GM18861 (cell line): ENCODE measurements around the gene PRDM5.
"Not testable (repeated sequence)": the region's sequence is repeated elsewhere in the genome, so short reads cannot be mapped to it uniquely, and the experiment has no call there.

Experiments used
- ATAC-seq: cut with Tn5 transposase; IDR thresholded peaks from one replicate; pipeline ENCODE4 v1.9.1; 2021; ENCODE audit not compliant: unreplicated experiment

PRDM5 gene

DNA sequence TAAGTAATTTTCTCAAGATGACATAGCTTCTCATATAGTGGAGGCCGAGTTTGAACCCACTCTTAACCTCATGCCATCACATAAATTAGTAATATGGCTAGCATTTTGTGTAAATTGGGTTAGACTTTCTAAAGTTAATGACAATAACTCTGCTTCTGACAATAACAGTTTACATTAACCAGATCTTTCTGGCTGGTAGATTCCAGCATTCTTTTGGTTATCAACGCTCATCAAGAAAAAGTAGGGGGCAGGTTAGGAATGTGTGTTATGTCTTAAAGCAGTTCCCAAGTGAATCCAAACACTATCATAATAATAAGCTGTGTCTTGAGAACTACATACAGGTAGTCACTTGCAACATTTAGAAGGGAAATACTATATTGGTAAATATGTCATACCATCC lies 162.5 kb downstream of the PRDM5 start:
- ATAC-seq, result no peak

GRCh38 chr4:120755864-120756263 lies 166.7 kb downstream of the PRDM5 start:
- no peak for ATAC-seq

- no peak for ATAC-seq
Observed at GRCh38 chr4:120754590-120754989, 167.9 kb downstream of the PRDM5 start.

GRCh38 chr4:120753854-120754253 lies 168.7 kb downstream of the PRDM5 start:
- no peak for ATAC-seq

GRCh38 chr4:120750152-120750525 lies 172.4 kb downstream of the PRDM5 start:
- no peak for ATAC-seq

GRCh38 chr4:120749445-120750151 lies 172.9 kb downstream of the PRDM5 start:
- peak; percentile 92 for ATAC-seq

- ATAC-seq, result not testable (repeated sequence)
Observed at GRCh38 chr4:120741636-120742035, 180.9 kb downstream of the PRDM5 start.

- no peak for ATAC-seq
Observed at GRCh38 chr4:120736312-120736711, 186.2 kb downstream of the PRDM5 start.

DNA sequence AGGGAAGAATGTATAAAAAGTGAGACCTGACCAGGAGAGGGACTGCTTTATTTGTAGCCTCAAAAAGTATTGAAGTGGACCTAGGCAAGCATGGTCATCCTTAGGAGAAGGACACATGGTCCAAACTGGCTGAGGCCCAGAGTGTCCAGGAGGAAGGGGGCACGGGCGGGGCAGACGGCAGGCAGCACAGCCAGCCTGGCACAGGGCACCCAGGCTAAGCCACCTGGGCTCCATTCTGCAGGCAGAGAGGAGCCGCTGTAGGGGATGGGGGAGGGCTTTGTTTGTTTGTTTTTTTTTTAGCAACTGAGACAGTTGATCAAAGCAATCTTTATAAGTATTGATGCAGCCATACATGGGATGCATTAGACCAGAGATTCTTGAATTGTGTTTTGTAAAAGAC lies 188.6 kb downstream of the PRDM5 start:
- no peak for ATAC-seq

- no peak for ATAC-seq
Observed at GRCh38 chr4:120733054-120733453, 189.5 kb downstream of the PRDM5 start.

- ATAC-seq, result no peak
Observed at GRCh38 chr4:120731561-120731960, 191.0 kb downstream of the PRDM5 start.

GRCh38 chr4:120730777-120731320 lies 191.7 kb downstream of the PRDM5 start:
- no peak for ATAC-seq

DNA sequence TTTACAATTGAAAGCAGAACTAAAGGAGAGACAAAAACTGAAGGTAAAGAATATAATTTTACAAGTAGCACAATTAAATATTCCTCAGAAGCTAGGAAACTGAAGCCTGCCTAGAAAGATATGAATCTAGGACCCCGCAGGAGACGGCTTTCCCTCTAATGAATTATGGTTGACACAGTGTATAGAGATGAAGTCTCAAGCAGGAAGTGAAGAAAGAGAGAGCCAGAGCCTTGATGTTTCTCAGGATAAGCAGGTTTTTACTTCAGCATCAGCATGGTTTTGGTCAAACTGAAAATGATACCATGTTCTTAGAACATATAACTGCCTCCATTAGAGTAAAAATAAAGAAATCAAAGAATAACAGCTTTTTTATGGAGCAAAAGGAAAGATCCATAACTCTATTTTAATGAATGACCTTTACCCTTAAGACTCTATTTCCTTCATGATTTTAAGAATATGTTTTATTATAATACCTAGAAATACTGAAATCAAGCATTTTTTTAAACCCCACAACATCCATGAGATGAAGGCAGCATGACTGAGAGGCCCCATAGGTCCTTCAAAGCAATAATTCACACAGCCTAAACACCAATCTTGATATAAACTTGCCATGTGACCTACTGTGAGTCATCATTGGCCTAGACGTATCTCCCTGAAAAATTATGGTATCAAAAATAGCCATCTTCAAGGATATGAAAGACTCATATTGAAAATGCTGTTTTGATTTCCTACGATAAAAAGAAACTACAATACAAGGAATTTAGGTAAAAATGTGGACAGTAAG lies 193.4 kb downstream of the PRDM5 start:
- ATAC-seq, result no peak

DNA sequence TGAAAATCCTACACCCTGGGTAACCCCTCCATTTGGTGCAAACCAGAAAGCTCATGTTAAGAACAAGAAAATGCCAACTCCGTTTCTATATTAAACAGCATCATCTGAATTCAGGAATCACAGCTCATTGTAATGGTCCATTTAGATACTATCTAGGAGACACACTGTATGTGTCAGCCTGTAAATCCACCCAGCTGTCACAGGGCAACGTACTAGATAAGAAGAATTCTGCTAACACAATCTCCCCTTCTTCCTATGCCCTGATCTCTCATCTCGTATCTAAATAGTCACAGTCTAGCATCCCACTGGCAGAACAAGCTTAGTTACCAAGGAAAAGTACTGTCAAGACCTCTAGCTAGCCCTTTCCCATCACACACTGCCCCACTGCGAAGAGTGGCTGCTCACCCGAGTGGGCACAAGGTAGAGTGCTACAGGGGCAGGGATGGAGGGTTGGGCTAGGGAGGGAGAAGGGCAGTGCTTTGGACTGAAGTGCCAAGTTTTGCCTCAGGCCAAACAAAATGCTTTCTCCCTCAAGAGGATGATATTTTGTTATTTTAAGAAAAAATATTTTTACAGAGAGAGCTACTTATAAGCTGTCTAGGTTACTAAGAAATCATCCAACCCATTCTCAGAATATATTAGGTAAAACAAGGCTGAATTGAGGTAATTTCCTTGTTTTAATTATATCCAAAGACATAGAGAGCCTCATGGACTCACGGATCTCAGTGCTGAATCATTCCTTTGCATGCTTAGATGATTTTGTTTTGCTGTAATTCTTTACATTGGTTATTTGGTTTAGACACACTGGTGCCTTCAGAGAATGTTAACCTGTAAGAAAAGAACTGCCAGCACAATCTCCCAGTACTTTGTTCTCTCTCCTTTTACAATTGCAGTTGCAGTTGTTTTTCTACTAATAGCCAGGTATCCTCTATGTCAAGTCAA lies 196.6 kb downstream of the PRDM5 start:
- ATAC-seq, result no peak

DNA sequence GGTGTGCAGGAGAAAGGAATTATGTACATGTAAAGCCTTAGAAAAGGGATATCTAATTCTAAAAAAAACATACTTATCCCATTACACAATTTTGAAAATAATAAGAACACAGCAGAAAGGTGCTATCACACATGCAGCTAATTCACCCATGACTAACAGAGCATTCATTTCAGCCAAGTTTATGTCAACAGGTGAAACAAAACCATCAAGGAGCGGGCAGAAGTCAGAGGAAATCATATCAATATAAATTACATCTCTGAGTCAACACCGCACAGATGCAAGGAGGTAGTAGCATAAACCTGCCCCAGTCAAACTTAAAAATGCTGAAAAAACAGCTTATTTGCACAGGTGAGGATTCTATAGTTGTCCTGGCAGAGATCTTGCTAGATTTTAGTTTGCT lies 197.9 kb downstream of the PRDM5 start:
- ATAC-seq, result no peak

- ATAC-seq, result no peak
Observed at GRCh38 chr4:120723986-120724385, 198.5 kb downstream of the PRDM5 start.

DNA sequence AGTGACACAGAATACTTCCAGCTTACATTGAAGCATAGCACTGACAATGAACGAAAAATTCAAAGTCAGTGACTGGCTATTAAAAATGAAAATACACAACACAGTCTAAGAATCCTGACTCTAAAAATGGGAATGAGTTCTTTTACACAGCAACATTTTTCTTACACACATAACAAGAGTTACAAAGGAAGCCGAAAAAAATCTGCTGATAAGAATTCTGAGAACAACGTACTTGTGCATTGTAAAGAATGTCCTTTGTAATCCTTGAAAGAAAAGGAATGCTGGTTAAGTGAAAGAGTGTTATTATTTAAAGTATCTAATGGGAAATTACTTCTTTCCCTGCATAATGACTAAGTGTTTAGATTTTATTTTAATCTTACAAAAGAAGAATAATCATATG lies 199.4 kb downstream of the PRDM5 start:
- ATAC-seq, result no peak

- ATAC-seq, result no peak
Observed at GRCh38 chr4:120722655-120723054, 199.9 kb downstream of the PRDM5 start.

GRCh38 chr4:120720354-120720934 lies 202.1 kb downstream of the PRDM5 start:
- no peak for ATAC-seq

GRCh38 chr4:120718979-120719566 lies 203.5 kb downstream of the PRDM5 start:
- ATAC-seq, result peak; percentile 74
